Activated naive CD4-positive, alpha-beta T cell treated with anti-CD3 and anti-CD28 coated beads, Interleukin-2, amount 50 U/mL, for 24 hours (primary cell): ENCODE data around the gene CUEDC1.

Experiments
- H3K27ac Mint-ChIP-seq: one replicate; pipeline ENCODE4 v1.8.0; 2021; ENCODE audit warnings: mild to moderate bottlenecking, mixed read lengths
- H3K27me3 Mint-ChIP-seq: one replicate; pipeline ENCODE4 v1.8.0; 2021; ENCODE audit warnings: mixed read lengths
- H3K36me3 Mint-ChIP-seq: one replicate; pipeline ENCODE4 v1.8.0; 2021; ENCODE audit warnings: mixed read lengths
- H3K4me1 Mint-ChIP-seq: one replicate; pipeline ENCODE4 v1.8.0; 2021; ENCODE audit warnings: mixed read lengths
- H3K4me3 Mint-ChIP-seq: one replicate; pipeline ENCODE4 v1.8.0; 2021; ENCODE audit warnings: mild to moderate bottlenecking, mixed read lengths
- H3K9me3 Mint-ChIP-seq: one replicate; pipeline ENCODE4 v1.8.0; 2021; ENCODE audit warnings: mixed read lengths

Gene CUEDC1

GRCh38 chr17:57955183-57955931 lies at the start of gene CUEDC1:
TSS of gene CUEDC1 (minus strand) at chr17:57955412. CDS start at chr17:57885564, 69,848 bp downstream.
- Mint-ChIP-seq H3K27me3 (peaks cover 6% of the 10 kb centered on the region), H3K4me3 (peak within 1 kb of the TSS; percentile 78), H3K4me1 (peaks cover 30% of the 10 kb centered on the region), H3K36me3 (no peaks in the 10 kb centered on the region), H3K9me3 (no peaks in the 10 kb centered on the region), H3K27ac (no peak within 1 kb of the TSS)

DNA sequence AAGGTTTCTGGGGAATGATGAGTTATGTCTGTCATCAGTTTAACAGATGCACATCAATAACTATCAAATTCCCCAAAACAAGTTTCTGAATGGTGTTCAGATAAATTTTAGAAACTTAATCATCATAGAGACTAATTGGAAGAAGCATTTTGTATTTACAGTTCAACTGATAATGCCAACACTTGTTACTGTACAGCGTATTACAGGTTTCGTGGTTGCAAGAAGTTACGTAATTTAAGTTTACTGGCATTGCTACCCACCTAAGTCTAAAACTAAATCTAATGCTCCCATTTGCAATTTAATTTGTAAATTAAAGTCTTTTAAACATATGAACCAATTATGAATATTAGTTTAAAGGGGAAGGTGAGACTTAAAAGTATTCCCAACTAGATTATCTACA lies 48.8 kb upstream of the CUEDC1 start:
- Mint-ChIP-seq H3K36me3 (peaks cover 38% of the 10 kb centered on the region), H3K4me1 (peaks cover 66% of the 10 kb centered on the region), H3K27ac (peak overlapping the region; percentile 92), H3K27me3 (no peaks in the 10 kb centered on the region), H3K9me3 (no peaks in the 10 kb centered on the region), H3K4me3 (peak overlapping the region; percentile 99)

GRCh38 chr17:58002973-58003372 lies 47.8 kb upstream of the CUEDC1 start:
- Mint-ChIP-seq H3K36me3 (peaks cover 38% of the 10 kb centered on the region), H3K4me3 (peak overlapping the region; percentile 66), H3K27ac (peak overlapping the region; percentile 13), H3K9me3 (no peaks in the 10 kb centered on the region), H3K4me1 (peaks cover 74% of the 10 kb centered on the region), H3K27me3 (no peaks in the 10 kb centered on the region)

GRCh38 chr17:58002154-58002948 lies 47.1 kb upstream of the CUEDC1 start:
- peak overlapping the region; percentile 66 for H3K4me3 Mint-ChIP-seq

GRCh38 chr17:58001461-58002124 lies 46.4 kb upstream of the CUEDC1 start:
- Mint-ChIP-seq H3K4me3 (no peak overlapping the region), H3K36me3 (peaks cover 34% of the 10 kb centered on the region), H3K27me3 (no peaks in the 10 kb centered on the region), H3K9me3 (no peaks in the 10 kb centered on the region), H3K4me1 (peaks cover 73% of the 10 kb centered on the region), H3K27ac (no peak overlapping the region)

More at GRCh38 chr17:58002154-58002948, 47.1 kb upstream of the CUEDC1 start:
- Mint-ChIP-seq H3K27ac (peak overlapping the region; percentile 89), H3K27me3 (no peaks in the 10 kb centered on the region), H3K36me3 (peaks cover 38% of the 10 kb centered on the region), H3K4me1 (peaks cover 71% of the 10 kb centered on the region), H3K9me3 (no peaks in the 10 kb centered on the region)

DNA sequence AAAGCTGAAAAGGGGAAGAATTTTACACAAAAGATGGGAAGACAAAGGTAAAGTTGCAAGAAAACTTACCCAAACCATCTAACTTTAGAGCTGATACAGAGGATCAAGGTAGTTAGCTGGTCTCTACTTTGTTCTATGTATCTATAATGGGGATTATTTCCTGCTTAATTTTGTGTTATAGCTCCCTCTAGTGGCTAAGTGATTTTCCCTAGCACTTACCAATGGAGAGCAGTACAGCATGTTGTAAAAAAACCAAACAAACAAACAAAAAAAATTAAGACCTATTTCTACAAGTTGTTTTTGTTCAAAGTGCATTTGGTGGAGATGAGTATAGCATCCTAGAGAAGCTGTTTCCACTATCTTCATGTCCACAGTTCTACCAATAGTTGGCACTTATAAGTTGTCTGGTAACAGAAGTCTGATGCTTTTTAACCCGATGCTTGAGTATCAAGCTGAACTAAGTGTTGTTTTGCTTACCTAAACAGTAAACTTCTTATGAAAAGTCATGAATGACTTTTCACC lies 44.3 kb upstream of the CUEDC1 start:
- Mint-ChIP-seq H3K4me3 (peak overlapping the region; percentile 44), H3K36me3 (peaks cover 15% of the 10 kb centered on the region), H3K27me3 (no peaks in the 10 kb centered on the region), H3K27ac (peak overlapping the region; percentile 89), H3K4me1 (peaks cover 73% of the 10 kb centered on the region), H3K9me3 (no peaks in the 10 kb centered on the region)

DNA sequence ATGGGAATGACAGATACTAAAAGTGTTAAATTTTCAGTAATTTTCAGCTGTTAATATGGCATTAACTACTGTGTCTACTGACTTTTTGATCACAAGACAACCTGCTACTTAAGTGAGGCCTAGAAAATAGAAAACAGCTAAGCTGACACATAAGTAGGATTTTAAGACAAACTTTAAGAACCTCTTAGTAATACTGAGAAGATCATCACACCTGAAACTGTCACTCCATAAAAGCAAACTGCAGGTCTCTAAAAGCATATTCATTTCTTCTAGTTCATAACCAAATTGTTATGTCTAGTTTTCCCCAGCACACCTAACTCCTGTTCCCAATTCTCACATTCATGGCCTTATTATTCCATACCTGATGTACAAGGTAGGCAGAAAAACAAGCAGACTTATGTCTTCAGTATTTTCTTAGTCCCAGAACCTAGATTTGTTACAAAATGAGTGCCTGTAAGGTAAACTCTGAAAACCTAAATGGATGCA lies 43.8 kb upstream of the CUEDC1 start:
- H3K27me3 Mint-ChIP-seq = no peaks in the 10 kb centered on the region
- peak overlapping the region; percentile 44 for H3K4me3 Mint-ChIP-seq
- no peaks in the 10 kb centered on the region for H3K9me3 Mint-ChIP-seq
- H3K36me3 Mint-ChIP-seq = peaks cover 15% of the 10 kb centered on the region
- H3K4me1 Mint-ChIP-seq = peaks cover 74% of the 10 kb centered on the region
- H3K27ac Mint-ChIP-seq = peak overlapping the region; percentile 89

- Mint-ChIP-seq H3K36me3 (peaks cover 4% of the 10 kb centered on the region), H3K4me1 (peaks cover 71% of the 10 kb centered on the region), H3K9me3 (no peaks in the 10 kb centered on the region), H3K27ac (peak overlapping the region; percentile 74), H3K4me3 (no peak overlapping the region), H3K27me3 (no peaks in the 10 kb centered on the region)
Observed at GRCh38 chr17:57997085-57997809, 42.0 kb upstream of the CUEDC1 start.

DNA sequence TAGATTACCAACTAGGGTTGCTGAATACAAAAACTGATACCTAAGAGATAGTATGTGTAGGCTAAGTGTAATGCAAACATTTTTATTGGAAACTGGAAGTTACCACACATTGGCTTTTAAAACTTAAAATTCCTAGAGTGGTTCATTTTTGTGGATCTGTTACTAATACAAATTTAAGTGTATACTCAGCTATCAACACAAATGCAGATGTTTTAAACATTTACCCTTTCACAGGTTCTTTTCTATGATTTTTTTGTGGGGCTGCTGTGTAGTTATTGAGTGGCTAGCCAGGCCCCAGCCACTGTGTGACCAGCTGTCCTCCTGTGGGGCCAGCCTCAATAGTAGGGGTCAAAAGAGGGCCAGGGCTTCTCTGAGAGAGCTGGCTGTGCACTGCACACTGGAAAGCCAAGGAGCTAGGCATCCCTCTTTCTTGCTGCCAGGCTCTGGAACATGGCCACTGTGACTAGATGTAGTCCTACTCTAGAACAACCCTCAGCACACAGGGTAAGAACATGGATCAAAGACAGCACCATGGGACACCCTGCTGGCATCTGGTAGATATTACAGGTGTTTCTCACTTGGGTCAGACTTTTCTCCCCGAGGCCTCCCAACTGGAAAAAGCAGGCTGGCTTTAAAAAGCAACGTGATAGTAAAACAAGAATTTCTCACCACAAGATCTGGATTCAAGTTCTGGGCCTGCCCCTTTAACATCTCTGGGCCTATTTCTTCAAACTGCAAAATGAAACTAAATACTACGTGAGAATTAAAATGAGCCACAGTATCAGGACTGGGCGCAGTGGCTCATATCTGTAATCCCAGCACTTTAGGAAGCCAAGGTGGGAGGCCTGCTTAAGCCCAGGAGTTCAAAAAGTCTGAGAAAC lies 40.1 kb upstream of the CUEDC1 start:
- Mint-ChIP-seq H3K9me3 (no peaks in the 10 kb centered on the region), H3K27ac (peak overlapping the region; percentile 64), H3K27me3 (no peaks in the 10 kb centered on the region), H3K4me1 (peaks cover 72% of the 10 kb centered on the region), H3K4me3 (no peak overlapping the region), H3K36me3 (peaks cover 2% of the 10 kb centered on the region)

GRCh38 chr17:57994436-57994835 lies 39.2 kb upstream of the CUEDC1 start:
- no peaks in the 10 kb centered on the region for H3K9me3 Mint-ChIP-seq
- peak overlapping the region; percentile 97 for H3K27ac Mint-ChIP-seq
- H3K36me3 Mint-ChIP-seq = no peaks in the 10 kb centered on the region
- no peak overlapping the region for H3K4me3 Mint-ChIP-seq
- H3K27me3 Mint-ChIP-seq = no peaks in the 10 kb centered on the region
- H3K4me1 Mint-ChIP-seq = peaks cover 71% of the 10 kb centered on the region

- Mint-ChIP-seq H3K4me3 (peak overlapping the region; percentile 4), H3K36me3 (no peaks in the 10 kb centered on the region), H3K9me3 (no peaks in the 10 kb centered on the region), H3K27ac (peak overlapping the region; percentile 97), H3K27me3 (no peaks in the 10 kb centered on the region), H3K4me1 (peaks cover 71% of the 10 kb centered on the region)
Observed at GRCh38 chr17:57993471-57994365, 38.5 kb upstream of the CUEDC1 start.

DNA sequence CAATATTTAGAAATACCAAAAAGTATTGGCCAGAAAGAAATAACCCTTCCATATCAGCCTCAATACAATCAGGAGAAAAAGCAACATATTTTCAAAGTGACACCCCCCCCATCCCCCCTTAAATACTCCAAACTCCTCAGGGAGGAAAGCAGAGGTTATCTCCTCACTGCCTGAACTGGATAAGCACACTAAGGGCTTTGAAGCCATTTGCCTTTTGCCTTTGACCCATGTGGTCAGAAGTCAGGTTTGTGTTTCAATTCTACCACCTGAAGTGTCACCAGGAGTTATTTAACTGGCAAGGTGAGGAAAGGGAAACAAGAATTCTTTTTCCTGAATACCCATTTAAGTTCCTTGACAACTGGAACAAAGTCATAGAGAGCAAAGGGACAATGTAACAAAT lies 36.3 kb upstream of the CUEDC1 start:
- H3K4me3 Mint-ChIP-seq = no peak overlapping the region
- peaks cover 69% of the 10 kb centered on the region for H3K4me1 Mint-ChIP-seq
- no peaks in the 10 kb centered on the region for H3K36me3 Mint-ChIP-seq
- H3K27ac Mint-ChIP-seq = peak overlapping the region; percentile 23
- no peaks in the 10 kb centered on the region for H3K27me3 Mint-ChIP-seq
- no peaks in the 10 kb centered on the region for H3K9me3 Mint-ChIP-seq

DNA sequence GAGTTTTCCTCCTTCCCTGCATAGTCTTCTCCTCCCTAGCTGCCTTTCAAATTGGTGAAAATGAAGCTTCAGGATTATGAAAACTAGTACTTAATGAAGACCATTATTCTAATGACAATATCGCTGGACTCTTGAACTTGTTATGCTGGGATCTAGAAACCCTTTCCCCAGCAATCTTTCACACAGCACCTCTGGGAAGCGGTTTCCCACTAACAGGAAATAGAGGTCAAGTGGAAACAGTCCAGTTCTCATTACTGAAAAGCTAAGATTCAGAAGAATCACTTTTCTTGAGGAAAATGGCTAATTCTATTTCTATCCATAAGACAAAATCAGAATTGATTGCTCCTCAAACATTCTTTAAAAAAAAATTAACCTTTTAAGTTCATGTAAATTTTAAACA lies 34.8 kb upstream of the CUEDC1 start:
- Mint-ChIP-seq H3K36me3 (no peaks in the 10 kb centered on the region), H3K27me3 (no peaks in the 10 kb centered on the region), H3K4me1 (peaks cover 75% of the 10 kb centered on the region), H3K4me3 (peak overlapping the region; percentile 63), H3K9me3 (no peaks in the 10 kb centered on the region), H3K27ac (no peak overlapping the region)
